DND-41 (cell line): ENCODE data around the gene MTOR.

Source experiments
- ATAC-seq: fragments of 200-7000 bp; cut with Tn5 transposase; 3 replicates; pipeline ENCODE4 v1.9.1; 2021; ENCODE audit warnings: low read depth; ENCODE audit not compliant: insufficient read depth
- DNase-seq: peaks from one replicate; pipeline ENCODE4 v3.0.0-alpha.2; 2020
- H2AFZ ChIP-seq: 2 replicates; pipeline ENCODE4 v1.6.0; 2012; ENCODE audit warnings: low read depth, low read length
- H3K27ac ChIP-seq: 2 replicates; pipeline ENCODE4 v1.5.1; 2012; ENCODE audit warnings: low read length, inconsistent platforms
- H3K27me3 ChIP-seq: fragments of 200-600 bp; sonication (generic); 2 replicates; pipeline ENCODE4 v1.6.0; 2012; ENCODE audit warnings: low read length, mild to moderate bottlenecking, inconsistent platforms; ENCODE audit not compliant: insufficient read depth, poor library complexity
- H3K36me3 ChIP-seq: 2 replicates; pipeline ENCODE4 v1.5.1; 2012; ENCODE audit warnings: low read length, inconsistent platforms; ENCODE audit not compliant: insufficient read depth
- H3K4me1 ChIP-seq: 2 replicates; pipeline ENCODE4 v1.5.1; 2012; ENCODE audit warnings: mild to moderate bottlenecking, low read length; ENCODE audit not compliant: insufficient read depth
- H3K4me2 ChIP-seq: 2 replicates; pipeline ENCODE4 v1.6.0; 2012; ENCODE audit warnings: mild to moderate bottlenecking, moderate library complexity, low read length, inconsistent platforms; ENCODE audit not compliant: insufficient read depth
- H3K4me3 ChIP-seq, 2 experiments: fragments of 200-600 bp in 1 of 2; shearing (Covaris generic) in 1 of 2; 2 replicates each; pipeline ENCODE4 v1.5.1; 2012 to 2016; ENCODE audit warnings: inconsistent platforms in 2 of 2, low read length in 2 of 2, mild to moderate bottlenecking in 2 of 2, low read depth in 1 of 2, moderate library complexity in 1 of 2
- H3K79me2 ChIP-seq: 2 replicates; pipeline ENCODE4 v1.6.0; 2012; ENCODE audit warnings: low read length, inconsistent platforms; ENCODE audit not compliant: insufficient read depth
- H3K9ac ChIP-seq: 2 replicates; pipeline ENCODE4 v1.6.0; 2012; ENCODE audit warnings: low read depth, mild to moderate bottlenecking, inconsistent platforms, low read length, moderate library complexity
- H3K9me3 ChIP-seq: 2 replicates; pipeline ENCODE4 v1.5.1; 2012; ENCODE audit warnings: low read length, moderate library complexity, mild to moderate bottlenecking, inconsistent platforms; ENCODE audit not compliant: insufficient read depth, severe bottlenecking
- H4K20me1 ChIP-seq: 2 replicates; pipeline ENCODE4 v1.6.0; 2012; ENCODE audit warnings: low read length; ENCODE audit not compliant: insufficient read depth
- CTCF ChIP-seq: IDR thresholded peaks from 2 replicates; pipeline ENCODE4 v1.5.1; 2012; ENCODE audit warnings: borderline replicate concordance, low read length, moderate library complexity, mild to moderate bottlenecking; ENCODE audit not compliant: poor library complexity, severe bottlenecking; ENCODE audit errors: extremely low read depth
- EZH2 ChIP-seq: IDR thresholded peaks from 3 replicates; pipeline ENCODE4 v1.6.1; 2012; ENCODE audit warnings: borderline replicate concordance, low read depth, mild to moderate bottlenecking, moderate library complexity, low read length, inconsistent platforms; ENCODE audit not compliant: severe bottlenecking

MTOR gene

GRCh38 chr1:11067716-11068599 is 194.4 kb downstream of the MTOR start:
- no peak overlapping the region for H3K4me2 ChIP-seq
- no peaks in the 10 kb centered on the region for H3K79me2 ChIP-seq
- DNase-seq (no peak), ATAC-seq (no peak)
- H3K36me3 ChIP-seq: peaks cover 82% of the 10 kb centered on the region
- H3K4me3 ChIP-seq: no peak overlapping the region
- no peak overlapping the region for H3K27ac ChIP-seq
- H3K4me1 ChIP-seq: no peaks in the 10 kb centered on the region
- no peak overlapping the region for H2AFZ ChIP-seq
- no peak for TF ChIP-seq EZH2
- no peak for TF ChIP-seq CTCF
- H3K9ac ChIP-seq: no peak overlapping the region
- H4K20me1 ChIP-seq: peaks cover 5% of the 10 kb centered on the region
- no peaks in the 10 kb centered on the region for H3K9me3 ChIP-seq
- no peaks in the 10 kb centered on the region for H3K27me3 ChIP-seq

GRCh38 chr1:11065796-11066195 is 196.6 kb downstream of the MTOR start:
- no peak overlapping the region for H2AFZ ChIP-seq
- no peak overlapping the region for H3K27ac ChIP-seq
- no peak overlapping the region for H3K4me2 ChIP-seq
- ATAC-seq (no peak), DNase-seq (no peak)
- H3K79me2 ChIP-seq: peaks cover 10% of the 10 kb centered on the region; the same call in 1 of the 2 replicates
- no peaks in the 10 kb centered on the region for H3K27me3 ChIP-seq
- H3K36me3 ChIP-seq: peaks cover 66% of the 10 kb centered on the region
- peaks cover 11% of the 10 kb centered on the region for H3K4me1 ChIP-seq
- TF ChIP-seq EZH2: no peak
- no peak for TF ChIP-seq CTCF
- no peak overlapping the region for H3K9ac ChIP-seq
- no peak overlapping the region for H3K4me3 ChIP-seq
- peaks cover 5% of the 10 kb centered on the region; the same call in 1 of the 2 replicates for H4K20me1 ChIP-seq
- H3K9me3 ChIP-seq: no peaks in the 10 kb centered on the region

- no peak overlapping the region for H3K9ac ChIP-seq
- TF ChIP-seq EZH2 (no peak), CTCF (no peak)
- peaks cover 16% of the 10 kb centered on the region for H3K4me1 ChIP-seq
- no peak for ATAC-seq
- H3K4me3 ChIP-seq: no peak overlapping the region
- H3K27me3 ChIP-seq: no peaks in the 10 kb centered on the region
- no peak overlapping the region for H3K27ac ChIP-seq
- peaks cover 58% of the 10 kb centered on the region for H3K36me3 ChIP-seq
- H3K9me3 ChIP-seq: no peaks in the 10 kb centered on the region
- no peak overlapping the region for H3K4me2 ChIP-seq
- H3K79me2 ChIP-seq: peaks cover 17% of the 10 kb centered on the region
- no peak overlapping the region for H2AFZ ChIP-seq
- H4K20me1 ChIP-seq: peaks cover 5% of the 10 kb centered on the region; the same call in 1 of the 2 replicates
- DNase-seq: no peak
These were observed 197.4 kb downstream of the MTOR start for GRCh38 chr1:11064942-11065341.
